ENCODE results near the gene IPO11.

The IPO11 gene

DNA sequence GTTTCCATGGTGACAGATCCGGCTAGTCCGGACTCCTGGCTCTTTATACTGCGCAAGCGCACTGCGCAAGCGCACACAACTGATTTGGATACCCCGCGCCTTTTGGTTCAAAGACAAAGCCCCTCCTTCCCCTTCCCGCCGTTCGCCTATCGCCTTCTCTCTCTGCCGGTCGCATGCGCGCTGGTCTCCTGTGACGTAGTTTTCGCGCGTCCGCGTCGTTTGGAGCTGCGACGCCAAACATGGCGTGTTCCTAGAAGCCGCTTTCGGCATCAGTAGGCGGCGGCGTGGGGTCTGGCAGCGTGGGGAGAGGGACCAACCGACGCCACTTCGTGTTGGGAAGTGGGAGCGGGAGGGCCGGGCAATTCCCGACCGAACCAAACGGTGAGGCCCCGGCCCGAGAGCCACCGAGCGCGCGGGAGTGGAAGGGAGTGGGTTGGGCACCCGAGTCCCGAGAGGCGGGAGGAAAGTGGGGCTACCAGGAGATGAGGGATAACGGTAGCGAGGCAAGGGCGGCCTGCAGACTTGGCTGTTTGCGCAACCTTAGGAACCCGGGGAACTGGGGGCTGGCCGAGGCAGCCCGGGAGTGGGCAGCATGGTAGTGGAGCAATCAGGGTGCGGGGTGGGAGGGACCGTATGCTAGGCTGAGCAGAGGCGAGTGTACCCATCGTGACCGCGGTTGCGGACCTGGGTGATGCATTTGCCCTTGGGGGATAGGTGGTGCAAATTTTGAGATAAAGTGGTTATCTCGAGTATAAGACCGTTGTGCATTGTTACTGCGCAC lies at the start of gene IPO11:
TSS of gene IPO11 (plus strand) at position 215 of the 781 bp plus-strand sequence. CDS start 24,517 bp downstream, outside the sequence.
- peak; percentile 98 for DNase-seq (ENCODE audit: low read depth)

- DNase-seq (ENCODE audit: low read depth): no peak
These were observed 43.5 kb upstream of the IPO11 start for GRCh38 chr5:62369039-62369438.

DNA sequence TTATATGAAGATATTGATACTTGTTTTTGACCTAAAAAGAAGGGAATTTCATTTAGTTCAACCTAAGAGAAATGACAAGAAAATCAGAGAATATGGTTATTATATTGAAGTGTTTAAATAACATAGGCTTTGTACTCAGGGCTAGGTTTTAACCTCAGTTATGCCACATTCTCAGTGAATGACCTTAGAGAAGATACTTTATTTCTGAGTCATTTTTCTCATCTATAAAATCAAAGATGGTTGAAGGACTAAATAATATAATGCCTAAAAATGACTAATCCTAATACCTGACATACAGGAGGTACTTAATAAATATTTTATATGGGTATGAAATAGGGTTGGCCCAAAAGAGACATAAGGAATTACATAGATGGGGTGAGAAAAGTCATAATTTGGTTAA lies 41.2 kb upstream of the IPO11 start:
- no peak for DNase-seq (ENCODE audit: low read depth)

GRCh38 chr5:62372600-62372999 lies 40.0 kb upstream of the IPO11 start:
- no peak for DNase-seq (ENCODE audit: low read depth)

- no peak for DNase-seq (ENCODE audit: low read depth)
These were observed 39.2 kb upstream of the IPO11 start for GRCh38 chr5:62373382-62373781.

DNA sequence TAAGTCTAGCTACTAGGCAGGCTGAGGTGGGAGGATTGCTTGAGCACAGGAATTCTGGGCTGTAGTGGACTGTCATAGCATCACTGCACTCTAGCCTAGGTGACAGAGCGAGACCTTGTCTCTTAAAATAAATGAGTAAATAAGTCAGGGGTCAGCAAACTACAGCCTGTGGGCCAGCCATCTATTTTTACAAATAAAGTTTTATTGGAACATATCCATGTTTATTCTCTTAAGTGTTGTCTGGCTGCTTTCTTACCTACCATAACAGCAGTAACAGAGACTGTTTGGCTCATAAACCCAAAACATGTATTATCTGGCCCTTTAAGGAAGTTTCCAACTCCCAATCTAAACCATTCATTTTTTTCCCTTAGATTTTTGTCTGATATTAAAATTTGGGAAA lies 38.5 kb upstream of the IPO11 start:
- DNase-seq (ENCODE audit: low read depth): no peak

DNA sequence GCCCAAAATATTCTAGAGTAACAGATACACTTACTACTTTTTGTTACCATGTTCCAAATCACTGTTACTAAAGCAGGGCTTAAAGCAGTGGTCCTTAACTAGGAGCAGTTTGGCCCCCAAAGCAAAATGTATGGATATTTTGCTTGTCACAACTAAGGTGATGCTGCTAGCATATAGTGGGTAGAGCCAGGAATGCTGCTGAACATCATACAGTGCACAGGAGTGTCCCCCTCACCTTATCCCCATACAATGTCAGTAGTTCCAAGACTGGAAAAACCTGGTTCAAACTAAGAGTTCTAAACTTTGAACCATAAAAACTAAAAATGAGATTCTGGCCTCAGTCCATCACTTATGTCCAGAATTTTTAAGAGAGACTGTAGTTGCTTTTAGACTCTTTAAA lies 36.9 kb upstream of the IPO11 start:
- no peak for DNase-seq (ENCODE audit: low read depth)

GRCh38 chr5:62376064-62376463 lies 36.5 kb upstream of the IPO11 start:
- DNase-seq (ENCODE audit: low read depth): no peak

DNA sequence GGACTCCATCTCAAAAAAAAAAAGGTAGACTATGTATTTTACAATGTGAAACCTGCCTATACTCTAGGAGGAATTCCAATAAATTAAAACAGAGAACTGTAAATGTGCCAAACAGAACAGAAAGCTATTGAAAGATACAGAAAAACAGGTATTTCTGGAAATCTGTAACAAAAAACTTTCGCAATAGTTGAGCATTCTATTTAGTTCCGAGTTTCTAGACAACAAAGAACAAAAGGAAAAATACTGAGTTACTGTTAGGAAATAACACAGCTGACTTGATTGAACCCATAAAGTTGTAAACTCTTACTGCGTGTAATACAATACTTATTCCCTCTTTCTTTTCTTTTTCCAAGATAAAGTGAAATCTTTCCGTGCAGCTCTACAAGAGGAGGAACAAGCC lies 27.4 kb upstream of the IPO11 start:
- no peak for DNase-seq (ENCODE audit: low read depth)

DNA sequence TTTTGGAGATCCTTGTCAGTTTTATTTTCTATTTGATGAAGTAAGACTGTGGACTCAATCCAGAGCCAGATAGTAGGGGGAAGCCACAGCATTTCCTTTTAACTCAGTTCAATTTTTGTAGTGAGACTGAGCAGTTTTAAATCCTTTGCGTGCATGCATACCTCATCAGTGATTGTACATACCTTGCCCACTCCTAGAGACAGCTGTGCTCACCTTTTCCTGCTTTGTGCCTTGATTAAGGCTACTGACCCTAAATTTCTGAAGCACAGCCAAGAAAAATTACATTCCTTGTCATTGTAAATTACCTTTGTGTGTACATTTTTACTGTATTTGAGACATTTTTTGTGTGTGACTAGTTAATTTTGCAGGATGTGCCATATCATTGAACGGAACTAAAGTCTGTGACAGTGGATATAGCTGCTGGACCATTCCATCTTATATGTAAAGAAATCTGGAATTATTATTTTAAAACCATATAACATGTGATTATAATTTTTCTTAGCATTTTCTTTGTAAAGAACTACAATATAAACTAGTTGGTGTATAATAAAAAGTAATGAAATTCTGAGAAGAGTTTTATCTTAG lies 26.7 kb upstream of the IPO11 start:
- no peak for DNase-seq (ENCODE audit: low read depth)

DNA sequence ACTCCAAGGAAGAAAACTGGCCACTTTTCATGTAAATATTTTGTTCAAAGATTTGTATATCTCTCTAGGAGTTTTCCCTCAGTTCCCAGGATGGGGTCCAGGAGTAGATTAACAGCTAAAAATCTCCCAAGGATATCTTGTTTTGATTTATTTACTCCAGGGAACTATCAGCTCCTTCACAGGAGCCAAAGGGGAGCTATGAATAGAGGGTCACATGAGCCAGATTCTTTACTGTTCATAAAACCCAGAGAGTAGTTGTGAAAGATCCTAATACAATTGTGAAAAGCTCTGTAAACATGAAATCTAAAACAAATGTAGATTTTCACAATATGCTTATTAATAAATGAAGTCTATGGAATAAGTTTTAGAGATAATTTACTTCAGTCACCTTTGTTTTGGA lies 25.7 kb upstream of the IPO11 start:
- DNase-seq (ENCODE audit: low read depth): no peak

GRCh38 chr5:62395210-62395950 lies 17.2 kb upstream of the IPO11 start:
- DNase-seq (ENCODE audit: low read depth): no peak

DNA sequence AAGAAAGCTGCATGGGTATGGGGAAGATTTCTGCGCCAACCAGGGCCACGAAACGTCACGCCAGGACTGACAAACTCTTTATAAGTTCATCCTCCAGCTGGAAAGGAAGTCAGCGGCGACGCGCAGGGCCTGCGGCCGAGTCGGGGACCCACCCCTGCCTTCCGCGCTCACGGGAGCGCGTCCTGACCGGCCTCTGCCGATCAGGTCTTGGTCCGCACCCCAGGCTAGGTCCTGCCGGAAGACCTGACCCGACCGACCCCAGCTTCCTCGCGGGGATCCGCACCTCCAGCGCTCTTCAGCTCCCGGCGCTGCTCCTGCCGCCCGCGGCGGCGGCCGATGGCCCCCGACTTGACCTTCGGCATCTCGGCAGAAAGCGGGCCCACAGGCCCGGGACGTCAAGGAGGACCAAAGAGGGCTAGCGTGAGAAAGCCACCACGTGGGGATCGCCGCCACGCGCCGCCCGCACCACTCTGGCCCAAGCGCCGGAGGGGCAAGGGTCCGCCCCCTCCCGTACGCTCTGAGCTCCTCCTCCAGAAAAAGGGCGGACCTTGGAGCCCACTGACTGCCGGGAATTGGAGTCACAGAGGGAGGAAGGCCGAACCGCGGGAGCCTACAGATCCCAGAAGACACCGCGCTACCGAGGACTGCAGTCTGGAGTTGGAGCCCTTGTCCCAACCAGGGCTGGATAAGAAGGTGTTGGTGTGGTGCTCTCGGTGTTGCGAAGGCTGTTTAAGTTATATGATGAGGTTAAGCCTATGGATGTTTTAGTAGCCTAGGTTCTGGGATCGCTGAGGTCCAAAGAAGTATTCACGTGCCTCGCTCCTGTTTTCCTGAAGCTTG lies 8.9 kb upstream of the IPO11 start, which contains the start of gene DIMT1:
TSS of gene DIMT1 (minus strand) at position 495 of the 840 bp plus-strand sequence. CDS start at position 362, 133 bp downstream.
- peak; percentile 85 for DNase-seq (ENCODE audit: low read depth)

DNA sequence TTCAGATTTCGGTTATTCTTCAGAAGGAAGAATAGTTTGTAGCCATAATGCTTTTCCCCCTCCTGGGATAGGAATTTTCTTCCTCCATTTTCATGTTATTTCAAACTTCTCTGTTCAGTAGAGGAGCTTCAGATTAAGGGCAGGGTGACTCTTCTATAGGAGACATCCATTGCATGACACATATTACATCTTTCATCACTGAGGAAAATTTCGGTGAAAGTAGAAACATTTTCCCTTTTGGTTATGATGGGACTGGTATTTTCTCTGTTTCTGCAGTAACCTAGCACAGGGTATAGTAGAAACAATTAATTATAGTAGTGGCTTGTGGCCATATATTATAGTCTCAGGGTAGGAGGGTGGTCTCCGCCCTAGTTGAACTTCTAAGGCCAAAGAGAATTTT lies 1.1 kb downstream of the IPO11 start:
- no peak for DNase-seq (ENCODE audit: low read depth)

DNA sequence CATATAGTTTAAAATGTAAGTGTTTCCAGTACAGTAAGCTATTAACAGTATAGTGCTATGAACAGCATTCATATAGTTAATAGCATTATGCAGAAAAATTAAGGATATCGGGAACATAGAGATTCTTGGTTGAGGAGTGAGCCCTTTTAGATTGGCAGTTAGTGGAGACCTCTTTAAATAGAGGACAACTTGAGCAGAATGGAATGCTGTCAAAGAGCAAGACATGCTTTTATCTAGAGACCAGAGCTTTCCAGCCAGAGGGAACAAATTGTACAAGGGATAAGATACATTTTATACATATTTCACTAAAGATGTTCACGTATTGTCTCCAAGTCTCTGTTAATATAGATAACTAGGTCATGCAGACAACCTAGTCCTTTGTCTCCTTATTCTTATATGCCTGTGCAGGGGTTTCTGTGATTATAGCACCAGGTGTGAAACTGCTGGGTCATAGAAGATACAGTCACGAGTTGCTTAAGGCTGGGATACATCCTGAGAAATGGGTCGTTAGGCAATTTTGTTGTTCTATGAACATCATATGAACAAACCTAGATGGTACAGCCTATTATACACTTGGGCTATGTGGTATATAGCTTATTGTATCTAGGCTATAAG lies 6.0 kb downstream of the IPO11 start:
- DNase-seq (ENCODE audit: low read depth): no peak

DNA sequence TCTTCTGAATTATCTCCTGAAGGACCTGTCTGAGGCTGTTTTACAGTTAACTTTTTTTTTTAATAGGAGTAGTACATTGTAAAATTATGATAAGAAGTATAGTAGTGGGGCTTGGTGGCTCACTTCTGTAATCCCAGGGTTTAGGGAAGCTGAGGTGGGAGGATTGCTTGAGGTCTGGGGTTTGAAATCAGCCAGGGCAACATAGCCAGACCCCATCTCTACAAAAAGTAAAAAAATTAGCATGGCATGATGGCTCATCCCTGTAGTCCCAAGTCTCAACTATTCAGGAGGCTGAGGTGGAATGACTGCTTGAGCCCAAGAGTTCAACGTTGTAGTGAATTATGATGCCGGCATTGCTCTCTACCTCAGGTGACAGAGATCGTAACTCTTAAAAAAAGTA lies 7.0 kb downstream of the IPO11 start:
- DNase-seq (ENCODE audit: low read depth): no peak

GRCh38 chr5:62421414-62421813 lies 8.9 kb downstream of the IPO11 start:
- DNase-seq (ENCODE audit: low read depth): no peak

DNA sequence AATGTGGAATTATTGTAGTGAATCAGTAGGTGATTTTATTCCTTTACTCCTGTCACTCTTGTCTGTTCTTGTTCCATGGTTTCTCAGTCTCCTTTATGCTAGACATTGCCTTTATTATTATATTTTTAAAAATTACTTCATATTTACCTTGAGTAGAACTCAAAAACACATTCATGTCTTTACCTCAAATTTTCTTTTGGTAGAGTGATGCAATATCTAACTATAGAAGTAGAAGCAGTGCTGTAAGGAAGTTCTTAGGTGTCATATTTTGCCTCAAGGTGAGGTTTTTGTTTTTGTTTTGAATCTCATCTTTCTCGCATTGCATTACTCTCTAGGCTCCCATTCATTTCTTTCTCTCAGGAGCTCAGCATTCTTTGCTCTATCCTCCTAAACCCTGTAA lies 12.2 kb downstream of the IPO11 start:
- DNase-seq (ENCODE audit: low read depth): no peak

- DNase-seq (ENCODE audit: low read depth): no peak
These were observed 19.4 kb downstream of the IPO11 start for GRCh38 chr5:62431735-62432620.

DNA sequence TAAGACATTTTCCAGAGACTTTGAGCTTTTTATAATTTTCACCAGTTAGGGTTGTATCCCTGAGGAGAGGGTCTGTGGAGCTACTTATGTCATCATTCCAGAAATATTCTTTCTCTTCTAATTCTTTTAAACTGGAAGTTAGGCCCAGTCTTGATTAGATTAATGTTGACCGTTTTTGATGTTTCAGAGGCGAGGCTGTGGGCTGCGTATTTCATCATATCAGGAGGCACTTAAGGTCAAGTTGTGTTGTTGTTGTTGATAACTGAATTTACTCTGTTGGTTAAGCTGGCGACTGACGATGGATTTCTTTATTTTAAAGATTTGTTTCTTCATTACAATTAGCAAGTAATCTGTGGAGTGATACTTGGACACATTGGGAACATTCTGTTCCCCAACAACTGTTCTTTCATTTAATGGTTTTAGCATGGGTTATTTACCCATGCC lies 20.1 kb downstream of the IPO11 start:
- no peak for DNase-seq (ENCODE audit: low read depth)

DNA sequence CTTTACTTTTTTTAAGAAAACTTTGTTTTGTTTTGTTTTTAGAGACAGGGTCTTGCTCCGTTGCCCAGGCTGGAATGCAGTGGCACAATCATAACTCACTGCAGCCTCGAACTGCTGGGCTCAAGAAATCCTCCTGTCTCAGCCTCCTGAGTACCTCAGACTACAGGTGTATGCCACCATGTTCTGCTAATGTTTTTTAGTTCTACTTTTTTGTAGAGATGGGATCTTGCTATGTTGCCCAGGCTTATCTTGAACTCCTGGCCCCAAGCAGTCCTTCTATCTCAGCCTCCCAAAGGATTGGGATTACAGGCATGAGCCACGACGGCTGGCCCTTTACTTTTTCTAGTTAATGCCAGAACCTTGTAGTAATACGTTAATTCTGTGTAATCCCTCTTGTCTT lies 36.0 kb downstream of the IPO11 start:
- DNase-seq (ENCODE audit: low read depth): no peak

Measured in activated gamma-delta T cell treated with anti-CD3 and anti-CD28 coated beads, Interleukin-2, amount 50 U/mL, for 16 hours (primary cell).